ENCODE results near the gene LRP3.

Gene LRP3

DNA sequence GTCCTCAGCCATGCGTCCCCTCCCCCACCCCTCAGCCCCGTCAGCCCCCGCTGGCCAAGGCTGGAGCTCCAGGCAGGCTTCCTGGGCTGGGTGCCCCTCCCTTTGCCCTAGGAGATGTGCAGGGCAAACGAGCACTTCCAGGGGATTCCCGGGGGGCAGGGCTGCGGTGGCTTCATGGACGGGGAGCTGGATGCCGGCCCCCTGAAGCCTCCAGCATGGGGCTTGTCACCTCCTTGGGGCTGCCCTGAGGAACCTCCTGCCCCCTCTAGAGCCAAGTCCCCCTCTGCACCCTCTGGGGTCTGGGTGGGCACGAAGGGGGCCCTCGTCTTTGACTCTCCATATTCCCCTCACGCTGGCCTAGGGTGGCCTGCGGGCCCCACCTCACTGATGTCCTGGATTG, 56.9 kb downstream of the LRP3 start:
- H3K9ac ChIP-seq (ENCODE audit: low read length) = no peak overlapping the region
- TF ChIP-seq, protein P1, sequence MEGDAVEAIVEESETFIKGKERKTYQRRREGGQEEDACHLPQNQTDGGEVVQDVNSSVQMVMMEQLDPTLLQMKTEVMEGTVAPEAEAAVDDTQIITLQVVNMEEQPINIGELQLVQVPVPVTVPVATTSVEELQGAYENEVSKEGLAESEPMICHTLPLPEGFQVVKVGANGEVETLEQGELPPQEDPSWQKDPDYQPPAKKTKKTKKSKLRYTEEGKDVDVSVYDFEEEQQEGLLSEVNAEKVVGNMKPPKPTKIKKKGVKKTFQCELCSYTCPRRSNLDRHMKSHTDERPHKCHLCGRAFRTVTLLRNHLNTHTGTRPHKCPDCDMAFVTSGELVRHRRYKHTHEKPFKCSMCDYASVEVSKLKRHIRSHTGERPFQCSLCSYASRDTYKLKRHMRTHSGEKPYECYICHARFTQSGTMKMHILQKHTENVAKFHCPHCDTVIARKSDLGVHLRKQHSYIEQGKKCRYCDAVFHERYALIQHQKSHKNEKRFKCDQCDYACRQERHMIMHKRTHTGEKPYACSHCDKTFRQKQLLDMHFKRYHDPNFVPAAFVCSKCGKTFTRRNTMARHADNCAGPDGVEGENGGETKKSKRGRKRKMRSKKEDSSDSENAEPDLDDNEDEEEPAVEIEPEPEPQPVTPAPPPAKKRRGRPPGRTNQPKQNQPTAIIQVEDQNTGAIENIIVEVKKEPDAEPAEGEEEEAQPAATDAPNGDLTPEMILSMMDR (IDR thresholded peaks at IDR 0.05; ENCODE audit: low read length) = no peak
- TF ChIP-seq EZH2 (optimal IDR thresholded peaks at IDR 0.05; ENCODE audit: low read depth, low read length) (no peak), EZH2phosphoT487 (IDR thresholded peaks at IDR 0.05; ENCODE audit: low read length) (no peak)
- no peak overlapping the region for H2AFZ ChIP-seq (ENCODE audit: low read length)
- no peaks in the 10 kb centered on the region for H3K79me2 ChIP-seq (ENCODE audit: low read length)
- no peaks in the 10 kb centered on the region for H3F3A ChIP-seq (ENCODE audit: insufficient read depth, low read length)
- H3K36me3 ChIP-seq (replicated peaks; ENCODE audit: insufficient read depth, low read length) = no peaks in the 10 kb centered on the region
- H3K9me2 ChIP-seq (replicated peaks; ENCODE audit: insufficient read depth, low read length) = no peaks in the 10 kb centered on the region
- no peak overlapping the region for H3K27ac ChIP-seq (ENCODE audit: low read length)
- no peak overlapping the region for H3K4me2 ChIP-seq (ENCODE audit: low read depth, low read length)
- H4K20me1 ChIP-seq (ENCODE audit: insufficient read depth, low read length) = no peaks in the 10 kb centered on the region
- H3K4me1 ChIP-seq (ENCODE audit: low read length) = no peaks in the 10 kb centered on the region
- no peak overlapping the region for H3K4me3 ChIP-seq (ENCODE audit: low read length)
- H3K27me3 ChIP-seq (replicated peaks; ENCODE audit: insufficient read depth, low read length) = peaks cover 32% of the 10 kb centered on the region
- no peaks in the 10 kb centered on the region for H3K9me3 ChIP-seq (replicated peaks; ENCODE audit: insufficient read depth, low read length)
- no peak for DNase-seq

- H3K36me3 ChIP-seq (replicated peaks; ENCODE audit: insufficient read depth, low read length) = no peaks in the 10 kb centered on the region
- no peak for DNase-seq
- H3K27ac ChIP-seq (ENCODE audit: low read length) = no peak overlapping the region
- no peak overlapping the region for H2AFZ ChIP-seq (ENCODE audit: low read length)
- no peak overlapping the region for H3K4me2 ChIP-seq (ENCODE audit: low read depth, low read length)
- no peaks in the 10 kb centered on the region for H3K9me3 ChIP-seq (replicated peaks; ENCODE audit: insufficient read depth, low read length)
- H3K4me1 ChIP-seq (ENCODE audit: low read length) = no peaks in the 10 kb centered on the region
- no peaks in the 10 kb centered on the region for H3F3A ChIP-seq (ENCODE audit: insufficient read depth, low read length)
- H4K20me1 ChIP-seq (ENCODE audit: insufficient read depth, low read length) = no peaks in the 10 kb centered on the region
- no peaks in the 10 kb centered on the region for H3K79me2 ChIP-seq (ENCODE audit: low read length)
- H3K9ac ChIP-seq (ENCODE audit: low read length) = no peak overlapping the region
- peaks cover 38% of the 10 kb centered on the region for H3K27me3 ChIP-seq (replicated peaks; ENCODE audit: insufficient read depth, low read length)
- TF ChIP-seq EZH2 (optimal IDR thresholded peaks at IDR 0.05; ENCODE audit: low read depth, low read length) (no peak), EZH2phosphoT487 (IDR thresholded peaks at IDR 0.05; ENCODE audit: low read length) (no peak)
- TF ChIP-seq, protein P1 (IDR thresholded peaks at IDR 0.05; ENCODE audit: low read length) = no peak
- no peaks in the 10 kb centered on the region for H3K9me2 ChIP-seq (replicated peaks; ENCODE audit: insufficient read depth, low read length)
- no peak overlapping the region for H3K4me3 ChIP-seq (ENCODE audit: low read length)
These were observed 57.5 kb downstream of the LRP3 start for GRCh38 chr19:33251526-33252090.

DNA sequence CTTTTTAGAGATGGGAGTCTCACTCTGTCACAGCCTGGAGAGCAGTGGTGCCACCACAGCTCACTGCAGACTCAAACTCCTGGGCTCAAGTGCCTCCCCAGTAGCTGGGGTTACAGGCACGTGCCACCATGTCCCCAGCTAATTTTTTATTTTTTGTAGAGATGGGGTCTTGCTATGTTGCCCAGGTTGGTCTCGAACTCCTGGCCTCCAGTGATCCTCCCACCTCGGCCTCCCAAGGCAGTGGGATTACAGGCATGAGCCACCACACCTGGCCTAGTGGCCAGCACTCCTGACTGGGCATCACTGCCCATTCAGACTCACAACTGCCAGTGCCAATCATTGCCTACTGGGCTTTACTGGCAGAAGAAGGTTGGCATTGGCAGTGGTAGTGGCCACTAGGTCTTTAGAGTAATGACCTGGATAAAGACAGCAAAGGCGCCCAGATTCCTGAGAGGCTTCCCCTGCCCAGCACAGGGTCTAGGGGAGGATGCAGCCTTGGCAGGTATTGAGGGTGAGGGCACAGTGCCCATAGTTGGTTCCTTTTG, 58.4 kb downstream of the LRP3 start:
- DNase-seq = no peak
- no peak overlapping the region for H3K9ac ChIP-seq (ENCODE audit: low read length)
- no peak for TF ChIP-seq EZH2 (optimal IDR thresholded peaks at IDR 0.05; ENCODE audit: low read depth, low read length)
- TF ChIP-seq, protein P1 (IDR thresholded peaks at IDR 0.05; ENCODE audit: low read length) = no peak
- TF ChIP-seq EZH2phosphoT487 (IDR thresholded peaks at IDR 0.05; ENCODE audit: low read length) = no peak
- H2AFZ ChIP-seq (ENCODE audit: low read length) = no peak overlapping the region
- peaks cover 42% of the 10 kb centered on the region for H3K27me3 ChIP-seq (replicated peaks; ENCODE audit: insufficient read depth, low read length)
- H3K9me3 ChIP-seq (replicated peaks; ENCODE audit: insufficient read depth, low read length) = no peaks in the 10 kb centered on the region
- H3K9me2 ChIP-seq (replicated peaks; ENCODE audit: insufficient read depth, low read length) = no peaks in the 10 kb centered on the region
- no peaks in the 10 kb centered on the region for H3K36me3 ChIP-seq (replicated peaks; ENCODE audit: insufficient read depth, low read length)
- H3F3A ChIP-seq (ENCODE audit: insufficient read depth, low read length) = no peaks in the 10 kb centered on the region
- no peak overlapping the region for H3K4me2 ChIP-seq (ENCODE audit: low read depth, low read length)
- no peak overlapping the region for H3K27ac ChIP-seq (ENCODE audit: low read length)
- no peak overlapping the region for H3K4me3 ChIP-seq (ENCODE audit: low read length)
- no peaks in the 10 kb centered on the region for H3K4me1 ChIP-seq (ENCODE audit: low read length)
- H3K79me2 ChIP-seq (ENCODE audit: low read length) = no peaks in the 10 kb centered on the region
- no peaks in the 10 kb centered on the region for H4K20me1 ChIP-seq (ENCODE audit: insufficient read depth, low read length)

Measured in MM.1S (cell line).